HCT116 (cell line): ENCODE data around the gene UBXN11. TPM values are rescaled to one million over a fixed set of nuclear protein-coding genes. Genes with fewer than 3 reads are reported as not detected.

Experiments used
- ATAC-seq: fragments of 200-7000 bp; cut with Tn5 transposase; 2 replicates; pipeline ENCODE4 v1.9.1; 2020; ENCODE audit warnings: mild to moderate bottlenecking, moderate library complexity
- BruUV-seq: library from RNA; stranded (reverse); fragments of 400-500 nt; replicated peaks from 2 replicates; lab custom pipeline; 2021; lab: Mats Ljungman, UMichigan
- CTCF ChIA-PET: fragments of 300-600 bp; sonication (Branson Sonifier 250); formaldehyde crosslinking; loops from one replicate; lab custom pipeline; 2021; ENCODE audit warnings: antibody characterized with exemption; lab: Charles Lee
- POLR2A ChIA-PET: fragments of 300-600, 350-600 bp; sonication (Branson Sonifier 250); formaldehyde crosslinking; loops from one replicate; lab custom pipeline; 2021; ENCODE audit warnings: antibody characterized with exemption; lab: Charles Lee
- RAD21 ChIA-PET, 2 experiments: fragments of 300-600 bp; sonication (Branson Sonifier 250); formaldehyde crosslinking; loops; one replicate each; lab custom pipeline; 2023; ENCODE audit warnings: low total read pairs in 2 of 2; ENCODE audit not compliant: uncharacterized antibody in 2 of 2, unreplicated experiment in 2 of 2, low non-redundant PET in 1 of 2; lab: Charles Lee
- DNase-seq: peaks from one replicate; pipeline ENCODE4 v3.0.0-alpha.2; 2010; ENCODE audit warnings: low read depth, low spot score
- H2AFZ ChIP-seq: fragments of 200-600 bp; shearing (Covaris generic), sonication (generic); 2 replicates; pipeline ENCODE4 v1.6.1; 2017; ENCODE audit warnings: low read depth, mixed run types, mixed read lengths, antibody characterized with exemption, low read length; ENCODE audit not compliant: poor library complexity, severe bottlenecking
- H3K27ac ChIP-seq: 2 replicates; pipeline ENCODE4 v1.5.1; 2012; ENCODE audit warnings: low read depth, low read length
- H3K27me3 ChIP-seq: fragments of 200-600 bp; sonication (generic); 2 replicates; pipeline ENCODE4 v1.6.1; 2016; ENCODE audit warnings: mixed run types, low read length, mixed read lengths; ENCODE audit not compliant: insufficient read depth
- H3K36me3 ChIP-seq, 2 experiments: fragments of 200-500 bp in 1 of 2; fragments of 200-600 bp in 1 of 2; sonication (Bioruptor generic) in 1 of 2; sonication (generic) in 1 of 2; 2 replicates each; pipeline versions ENCODE4 v1.5.1 to v1.6.1; 2014 to 2016; ENCODE audit warnings: low read length in 2 of 2, inconsistent platforms in 1 of 2, mixed read lengths in 1 of 2, mixed run types in 1 of 2; ENCODE audit not compliant: insufficient read depth in 2 of 2, control insufficient read depth in 1 of 2
- H3K4me1 ChIP-seq, 2 experiments: fragments of 200-600 bp in 1 of 2; sonication (generic) in 1 of 2; 2 replicates each; pipeline versions ENCODE4 v1.5.1 to v1.6.1; 2012 to 2017; ENCODE audit warnings: low read length in 2 of 2, inconsistent platforms in 1 of 2, mild to moderate bottlenecking in 1 of 2, mixed read lengths in 1 of 2, mixed run types in 1 of 2, moderate library complexity in 1 of 2; ENCODE audit not compliant: insufficient read depth in 2 of 2, control insufficient read depth in 1 of 2
- H3K4me2 ChIP-seq: fragments of 200-600 bp; sonication (generic); 2 replicates; pipeline ENCODE4 v1.6.1; 2017; ENCODE audit warnings: mixed run types, low read length, mixed read lengths
- H3K4me3 ChIP-seq, 2 experiments: fragments of 200-600 bp in 1 of 2; sonication (generic) in 1 of 2; replicated peaks in 1 of 2; 2 replicates each; pipeline ENCODE4 v1.5.1; 2011 to 2016; ENCODE audit warnings: low read length in 2 of 2, control low read depth in 1 of 2, low read depth in 1 of 2, mild to moderate bottlenecking in 1 of 2, mixed read lengths in 1 of 2, mixed run types in 1 of 2
- H3K79me2 ChIP-seq: fragments of 200-600 bp; sonication (generic); 2 replicates; pipeline ENCODE4 v1.6.1; 2017; ENCODE audit warnings: mild to moderate bottlenecking, mixed run types, low read length, moderate library complexity, mixed read lengths; ENCODE audit not compliant: insufficient read depth
- H3K9ac ChIP-seq: fragments of 200-600 bp; sonication (generic); 2 replicates; pipeline ENCODE4 v1.6.1; 2016; ENCODE audit warnings: low read length, mixed read lengths
- H3K9me2 ChIP-seq: fragments of 200-600 bp; sonication (generic), shearing (Covaris generic); 2 replicates; pipeline ENCODE4 v1.6.1; 2017; ENCODE audit warnings: mixed run types, mild to moderate bottlenecking, moderate library complexity; ENCODE audit not compliant: insufficient read depth
- H3K9me3 ChIP-seq, 2 experiments: fragments of 200-500 bp in 1 of 2; fragments of 200-600 bp in 1 of 2; sonication (Bioruptor generic) in 1 of 2; sonication (generic) in 1 of 2; 2 replicates each; pipeline ENCODE4 v1.6.1; 2014 to 2017; ENCODE audit warnings: low read length in 2 of 2, mixed read lengths in 2 of 2, inconsistent platforms in 1 of 2, low read depth in 1 of 2, mild to moderate bottlenecking in 1 of 2, mixed run types in 1 of 2, moderate library complexity in 1 of 2; ENCODE audit not compliant: control insufficient read depth in 1 of 2, insufficient read depth in 1 of 2
- H4K20me1 ChIP-seq: fragments of 200-600 bp; sonication (generic), shearing (Covaris generic); 2 replicates; pipeline ENCODE4 v1.6.1; 2017; ENCODE audit warnings: mixed run types, mild to moderate bottlenecking, moderate library complexity; ENCODE audit not compliant: insufficient read depth
- ATF3 ChIP-seq: IDR thresholded peaks from 2 replicates; pipeline ENCODE4 v1.6.1; 2012
- CBX3 ChIP-seq: IDR thresholded peaks from 2 replicates; pipeline ENCODE4 v1.6.1; 2012; ENCODE audit warnings: low read depth
- CEBPB ChIP-seq: IDR thresholded peaks from 2 replicates; pipeline ENCODE4 v1.6.1; 2012; ENCODE audit warnings: low read depth
- CTCF ChIP-seq, 3 experiments: fragments of 200-600 bp in 1 of 3; sonication (generic) in 1 of 3; IDR thresholded peaks in 2 of 3; conservative IDR thresholded peaks in 1 of 3; 2 replicates each; pipeline ENCODE4 v1.5.1; 2012 to 2017; ENCODE audit warnings: low read depth in 2 of 3, low read length in 2 of 3, antibody characterized with exemption in 1 of 3, borderline replicate concordance in 1 of 3, control low read depth in 1 of 3, mild to moderate bottlenecking in 1 of 3, mixed read lengths in 1 of 3, mixed run types in 1 of 3, moderate library complexity in 1 of 3; ENCODE audit not compliant: insufficient read depth in 1 of 3
- EGR1 ChIP-seq: IDR thresholded peaks from 2 replicates; pipeline ENCODE4 v1.6.1; 2012; ENCODE audit warnings: low read depth
- EZH2 ChIP-seq: fragments of 200-600 bp; sonication (generic); IDR thresholded peaks from 2 replicates; pipeline ENCODE4 v1.6.1; 2017; ENCODE audit warnings: antibody characterized with exemption, mixed run types
- JUND ChIP-seq: IDR thresholded peaks from 2 replicates; pipeline ENCODE4 v1.6.1; 2012
- POLR2A ChIP-seq: IDR thresholded peaks from 2 replicates; pipeline ENCODE4 v1.7.0; 2011; ENCODE audit warnings: borderline replicate concordance; ENCODE audit not compliant: insufficient read depth, insufficient read length; ENCODE audit errors: extremely low read depth
- RAD21 ChIP-seq: IDR thresholded peaks from 2 replicates; pipeline ENCODE4 v1.6.1; 2012; ENCODE audit warnings: low read depth, mild to moderate bottlenecking
- SIN3A ChIP-seq: IDR thresholded peaks from 2 replicates; pipeline ENCODE4 v1.6.1; 2012; ENCODE audit warnings: low read depth
- SRF ChIP-seq: IDR thresholded peaks from 2 replicates; pipeline ENCODE4 v1.6.1; 2012; ENCODE audit warnings: low read depth
- TCF7L2 ChIP-seq: IDR thresholded peaks from 2 replicates; pipeline ENCODE4 v1.7.0; 2011; ENCODE audit warnings: borderline replicate concordance, inconsistent platforms; ENCODE audit not compliant: insufficient read depth, insufficient read length; ENCODE audit errors: extremely low read depth
- YY1 ChIP-seq: IDR thresholded peaks from 2 replicates; pipeline ENCODE4 v1.6.1; 2011; ENCODE audit warnings: low read length, low read depth, moderate library complexity, mild to moderate bottlenecking; ENCODE audit not compliant: insufficient replicate concordance; ENCODE audit errors: extremely low read depth
- ZBTB33 ChIP-seq: IDR thresholded peaks from 2 replicates; pipeline ENCODE4 v1.6.1; 2011; ENCODE audit warnings: mild to moderate bottlenecking, low read length, moderate library complexity; ENCODE audit not compliant: insufficient replicate concordance; ENCODE audit errors: extremely low read depth
- ZFX ChIP-seq: fragments of 450-650 bp; IDR thresholded peaks from 2 replicates; pipeline ENCODE4 v1.6.1; 2017
- intact Hi-C: fragments of 100-400 bp; cut with micrococcal nuclease; formaldehyde crosslinking; loops from 2 replicates; pipeline ENCODE4 v1.10.0; 2022
- total RNA-seq: library from RNA; stranded (reverse); gene quantifications from one replicate; pipeline ENCODE4 v1.2.1, GENCODE V29; 2021; ENCODE audit not compliant: unreplicated experiment
- TF ChIP-seq, protein P1 (sequence below): IDR thresholded peaks from 2 replicates; pipeline ENCODE4 v1.6.1; 2012
- TF ChIP-seq, protein P2 (sequence below): IDR thresholded peaks from 2 replicates; pipeline ENCODE4 v1.6.1; 2012; ENCODE audit warnings: low read depth

UBXN11 gene
- total RNA-seq, 1 experiment from 2014 or later: 19.3 TPM

GRCh38 chr1:26350701-26351589, 44.5 kb upstream of the UBXN11 start:
- Histone ChIP-seq H3K4me3 (peak overlapping the region in 1 of 2 experiments; percentile 35; a peak in 2 of 4 replicates), H3K4me1 (peaks cover 54 to 64% of the 10 kb centered on the region in 2 experiments), H4K20me1 (no peaks in the 10 kb centered on the region), H2AFZ (no peak overlapping the region), H3K27me3 (no peaks in the 10 kb centered on the region), H3K9me2 (no peaks in the 10 kb centered on the region), H3K9ac (peak overlapping the region; percentile 49), H3K9me3 (no peaks in the 10 kb centered on the region), H3K27ac (peak overlapping the region; percentile 26; the same call in 1 of the 2 replicates), H3K79me2 (no peaks in the 10 kb centered on the region), H3K4me2 (peak overlapping the region; percentile 80), H3K36me3 (no peaks in the 10 kb centered on the region)
- RAD21 ChIA-PET: interaction anchor here in 1 of 2 experiments (0.6 kb wide), 1 partner anchor 45 kb away, joined by 4 read pairs; no protein-coding TSS in a partner anchor
- TF ChIP-seq EGR1: no peak
- TF ChIP-seq CBX3: no peak
- TF ChIP-seq SRF: no peak
- no peak for TF ChIP-seq CTCF (IDR thresholded peaks at IDR 0.05 in 2 of 3, conservative IDR thresholded peaks at IDR 0.05 in 1 of 3; ENCODE audit: borderline replicate concordance in 1 of 3, insufficient read depth in 1 of 3, low read depth in 2 of 3, low read length in 2 of 3)
- no peak for TF ChIP-seq RAD21
- TF ChIP-seq EZH2: no peak
- no peak for TF ChIP-seq CEBPB
- TF ChIP-seq ZFX: no peak
- TF ChIP-seq, protein P1, sequence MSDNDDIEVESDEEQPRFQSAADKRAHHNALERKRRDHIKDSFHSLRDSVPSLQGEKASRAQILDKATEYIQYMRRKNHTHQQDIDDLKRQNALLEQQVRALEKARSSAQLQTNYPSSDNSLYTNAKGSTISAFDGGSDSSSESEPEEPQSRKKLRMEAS: no peak
- no peak for TF ChIP-seq POLR2A
- TF ChIP-seq YY1: no peak
- TF ChIP-seq, protein P2, sequence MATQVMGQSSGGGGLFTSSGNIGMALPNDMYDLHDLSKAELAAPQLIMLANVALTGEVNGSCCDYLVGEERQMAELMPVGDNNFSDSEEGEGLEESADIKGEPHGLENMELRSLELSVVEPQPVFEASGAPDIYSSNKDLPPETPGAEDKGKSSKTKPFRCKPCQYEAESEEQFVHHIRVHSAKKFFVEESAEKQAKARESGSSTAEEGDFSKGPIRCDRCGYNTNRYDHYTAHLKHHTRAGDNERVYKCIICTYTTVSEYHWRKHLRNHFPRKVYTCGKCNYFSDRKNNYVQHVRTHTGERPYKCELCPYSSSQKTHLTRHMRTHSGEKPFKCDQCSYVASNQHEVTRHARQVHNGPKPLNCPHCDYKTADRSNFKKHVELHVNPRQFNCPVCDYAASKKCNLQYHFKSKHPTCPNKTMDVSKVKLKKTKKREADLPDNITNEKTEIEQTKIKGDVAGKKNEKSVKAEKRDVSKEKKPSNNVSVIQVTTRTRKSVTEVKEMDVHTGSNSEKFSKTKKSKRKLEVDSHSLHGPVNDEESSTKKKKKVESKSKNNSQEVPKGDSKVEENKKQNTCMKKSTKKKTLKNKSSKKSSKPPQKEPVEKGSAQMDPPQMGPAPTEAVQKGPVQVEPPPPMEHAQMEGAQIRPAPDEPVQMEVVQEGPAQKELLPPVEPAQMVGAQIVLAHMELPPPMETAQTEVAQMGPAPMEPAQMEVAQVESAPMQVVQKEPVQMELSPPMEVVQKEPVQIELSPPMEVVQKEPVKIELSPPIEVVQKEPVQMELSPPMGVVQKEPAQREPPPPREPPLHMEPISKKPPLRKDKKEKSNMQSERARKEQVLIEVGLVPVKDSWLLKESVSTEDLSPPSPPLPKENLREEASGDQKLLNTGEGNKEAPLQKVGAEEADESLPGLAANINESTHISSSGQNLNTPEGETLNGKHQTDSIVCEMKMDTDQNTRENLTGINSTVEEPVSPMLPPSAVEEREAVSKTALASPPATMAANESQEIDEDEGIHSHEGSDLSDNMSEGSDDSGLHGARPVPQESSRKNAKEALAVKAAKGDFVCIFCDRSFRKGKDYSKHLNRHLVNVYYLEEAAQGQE: no peak
- no peak for TF ChIP-seq ZBTB33
- TF ChIP-seq ATF3: no peak
- no peak for TF ChIP-seq SIN3A
- TF ChIP-seq TCF7L2: no peak
- no peak for TF ChIP-seq JUND
- POLR2A ChIA-PET: interaction anchor here (1.0 kb wide), 1 partner anchor 67 kb away, joined by 3 read pairs; no protein-coding TSS in a partner anchor
- ATAC-seq (peak; percentile 64), DNase-seq (peak; percentile 47)
- TSS peak; percentile 32 for BruUV-seq
- CTCF ChIA-PET: interaction anchor here (0.7 to 1.5 kb wide), 4 partner anchors 11 to 41 kb away, joined by 3 read pairs; no protein-coding TSS in a partner anchor
- intact Hi-C loops: no loop called here
